Right lobe of liver (tissue), 6 donors: ENCODE data around the gene TTLL10. TPM values are rescaled to one million over a fixed set of nuclear protein-coding genes. Genes with fewer than 3 reads are reported as not detected.
A peak's percentile ranks its signal among the peaks of the same experiment; 100 is the strongest.

Experiments used
- ATAC-seq, 4 donors: fragments of 200-7000 bp; cut with Tn5 transposase; one replicate each; pipeline ENCODE4 v1.9.1; 2020; ENCODE audit warnings: mild to moderate bottlenecking in 4 of 4, moderate library complexity in 4 of 4
- DNase-seq, 3 donors: peaks; one replicate each; pipeline ENCODE4 v3.0.0-alpha.2; 2020
- H3K27ac ChIP-seq, 3 donors: fragments of 200-600 bp; one replicate each; pipeline ENCODE4 v1.8.0; 2022
- H3K27me3 ChIP-seq, 2 donors: fragments of 200-600 bp; one replicate each; pipeline ENCODE4 v1.8.0; 2022
- H3K36me3 ChIP-seq, 4 donors: fragments of 200-600 bp; sonication (generic) in 1 of 4; one replicate each; pipeline versions ENCODE4 v1.5.1 to v1.8.0; 2017 to 2022; ENCODE audit warnings: control low read depth in 1 of 4
- H3K4me1 ChIP-seq, 4 donors: fragments of 200-600 bp; sonication (generic) in 1 of 4; one replicate each; pipeline versions ENCODE4 v1.5.1 to v1.8.0; 2017 to 2022; ENCODE audit warnings: control low read depth in 1 of 4
- H3K4me3 ChIP-seq, 3 donors: fragments of 200-600 bp; one replicate each; pipeline ENCODE4 v1.8.0; 2022
- H3K9me3 ChIP-seq, 4 donors: fragments of 200-600 bp; sonication (generic) in 1 of 4; one replicate each; pipeline versions ENCODE4 v1.5.1 to v1.8.0; 2017 to 2022; ENCODE audit warnings: control low read depth in 1 of 4
- CTCF ChIP-seq, 4 donors: fragments of 200-600 bp in 3 of 4; fragments of 450-650 bp in 1 of 4; IDR thresholded peaks; one replicate each; pipeline versions ENCODE4 v1.5.1 to v1.8.0; 2016 to 2022; ENCODE audit warnings: antibody characterized with exemption in 4 of 4, mild to moderate bottlenecking in 2 of 4
- POLR2A ChIP-seq: fragments of 450-650 bp; IDR thresholded peaks from one replicate; pipeline ENCODE4 v1.6.1; 2017; ENCODE audit warnings: antibody characterized with exemption, mild to moderate bottlenecking
- WGBS: methylation state at CpG from one replicate; pipeline ENCODE4 v1.1.6; 2018; ENCODE audit warnings: low coverage, low lambda C conversion rate; ENCODE audit not compliant: insufficient coverage; ENCODE audit errors: missing lambda C conversion rate; 5-methylcytosine and 5-hydroxymethylcytosine counted together
- intact Hi-C, 2 donors: fragments of 100-400 bp; cut with DNase I; formaldehyde crosslinking; loops; one replicate each; pipeline versions ENCODE4 v1.11.2 to v1.14.1; 2022
- total RNA-seq, 6 experiments: library from RNA; depleted of rRNA in 2 of 6; stranded (reverse); fragments of >200 nt in 2 of 6; fragmentation: NEBNext Ultra II Directional in 3 of 6; extraction: Animal tissue kit (Norgen Biotek cat#: 25700) in 3 of 6; gene quantifications; one replicate each; pipeline versions ENCODE4 v1.1.0 to v1.2.4, GENCODE V29; 2016 to 2023
- donor health status: DM: no; HTN: yes; CAD: no.
- donor health status: DM: no; HTN: no; CAD: no.
- donor health status: DM: no; HTN: no; CAD: no.
- donor health status: DM: no; HTN: yes; CAD: no.
- donor health status: DM: no; HTN: yes; CAD: no.

The TTLL10 gene
- total RNA-seq, 6 experiments from 2014 or later = not detected

DNA sequence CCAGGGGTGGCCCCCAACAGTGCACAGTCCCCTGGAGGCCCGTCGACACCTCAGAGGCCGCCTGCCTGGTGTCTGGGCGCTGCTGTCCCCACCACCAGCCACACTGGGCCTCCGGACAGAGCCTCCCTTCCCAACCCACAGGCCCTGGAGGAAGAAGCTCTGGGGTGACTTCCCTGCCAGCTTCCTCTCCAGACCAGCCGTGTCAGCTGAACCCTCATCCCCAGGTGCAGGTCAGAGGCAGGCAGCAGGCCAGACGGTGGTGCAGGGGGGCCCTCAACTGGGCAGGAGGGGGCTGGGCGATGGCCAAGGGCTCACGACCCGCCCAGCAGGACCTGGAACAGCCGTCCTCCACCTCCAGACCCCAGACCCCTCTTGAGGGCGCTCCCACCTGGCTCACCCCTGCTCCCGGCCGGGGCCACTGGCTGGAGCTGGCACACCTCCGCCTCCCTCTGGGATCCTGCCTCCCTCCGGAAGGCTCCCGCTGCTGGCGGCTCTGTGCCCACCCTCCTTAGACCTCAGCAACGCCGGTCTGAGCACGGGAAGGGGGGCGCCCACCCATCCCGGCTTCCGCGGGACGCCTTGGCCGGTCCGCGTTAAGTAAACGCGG lies 32.2 kb downstream of the TTLL10 start:
- Histone ChIP-seq H3K27me3 (peaks cover 0 to 15% of the 10 kb centered on the region in 2 donors), H3K36me3 (no peaks in the 10 kb centered on the region), H3K4me1 (peaks cover 0 to 8% (median 0%) of the 10 kb centered on the region in 4 donors), H3K4me3 (no peak overlapping the region), H3K9me3 (no peaks in the 10 kb centered on the region), H3K27ac (no peak overlapping the region)
- intact Hi-C loops = no loop called here
- TF ChIP-seq POLR2A (no peak), CTCF (IDR thresholded peaks at IDR 0.05) (no peak)
- DNase-seq (peak in 2 of 3 donors; percentile 25 to 54), ATAC-seq (no peak)
- 0% methylated on average over 5 of the region's 31 CpGs for WGBS

GRCh38 chr1:1206376-1206965 lies 32.8 kb downstream of the TTLL10 start, which contains the start of gene TNFRSF18:
TSS of gene TNFRSF18 (minus strand) at chr1:1206592. CDS start at chr1:1206571, 21 bp downstream.
- H3K27me3 ChIP-seq = peaks cover 0 to 15% of the 10 kb centered on the region in 2 donors
- peak; percentile 33 to 46 (median 38) for ATAC-seq
- H3K27ac ChIP-seq = no peak within 1 kb of the TSS
- TF ChIP-seq CTCF (IDR thresholded peaks at IDR 0.05) = no peak
- TF ChIP-seq POLR2A = no peak
- WGBS = 0% methylated on average over 17 of the region's 49 CpGs
- intact Hi-C loops = no loop called here
- H3K4me3 ChIP-seq = no peak within 1 kb of the TSS
- DNase-seq = peak in 2 of 3 donors; percentile 32 to 52
- no peaks in the 10 kb centered on the region for H3K36me3 ChIP-seq
- H3K4me1 ChIP-seq = peaks cover 0 to 6% (median 0%) of the 10 kb centered on the region in 4 donors
- no peaks in the 10 kb centered on the region for H3K9me3 ChIP-seq

DNA sequence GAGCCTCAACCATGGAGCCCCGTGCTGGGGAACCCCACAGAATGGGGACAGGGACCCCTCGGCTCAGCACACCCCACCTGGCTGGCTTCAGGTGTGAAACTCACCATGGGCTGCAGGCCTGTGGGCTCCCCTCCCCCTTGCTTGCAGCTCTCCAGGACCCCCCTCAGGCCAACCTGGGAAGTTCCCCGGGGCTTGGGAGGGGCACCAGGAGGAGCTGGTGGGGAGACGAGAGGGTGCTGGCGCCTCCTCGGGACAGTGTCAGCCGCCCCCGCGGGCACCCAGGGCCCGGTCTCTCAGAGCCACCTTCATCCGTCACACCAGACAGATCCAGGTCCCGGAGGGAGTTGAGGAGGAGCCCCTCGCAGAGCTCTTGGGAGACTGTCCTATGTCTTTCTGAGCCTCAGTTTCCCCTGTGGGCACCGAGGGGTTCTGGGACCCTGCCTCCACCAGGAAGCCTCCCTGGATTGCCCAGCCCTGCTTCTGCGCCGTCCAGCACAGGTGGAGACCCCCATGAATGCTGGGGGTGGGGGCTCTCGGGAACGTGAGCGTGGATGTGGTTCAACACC lies 33.4 kb downstream of the TTLL10 start:
- intact Hi-C loops = no loop called here
- Histone ChIP-seq H3K4me1 (peaks cover 0 to 5% (median 0%) of the 10 kb centered on the region in 4 donors), H3K36me3 (no peaks in the 10 kb centered on the region), H3K27me3 (peaks cover 0 to 15% of the 10 kb centered on the region in 2 donors), H3K9me3 (no peaks in the 10 kb centered on the region), H3K4me3 (no peak overlapping the region), H3K27ac (no peak overlapping the region)
- TF ChIP-seq CTCF (IDR thresholded peaks at IDR 0.05) = no peak
- no peak for TF ChIP-seq POLR2A
- no CpG with 5 or more reads among the region's 19 CpGs for WGBS
- DNase-seq (peak in 2 of 3 donors; percentile 17 to 43), ATAC-seq (no peak)

DNA sequence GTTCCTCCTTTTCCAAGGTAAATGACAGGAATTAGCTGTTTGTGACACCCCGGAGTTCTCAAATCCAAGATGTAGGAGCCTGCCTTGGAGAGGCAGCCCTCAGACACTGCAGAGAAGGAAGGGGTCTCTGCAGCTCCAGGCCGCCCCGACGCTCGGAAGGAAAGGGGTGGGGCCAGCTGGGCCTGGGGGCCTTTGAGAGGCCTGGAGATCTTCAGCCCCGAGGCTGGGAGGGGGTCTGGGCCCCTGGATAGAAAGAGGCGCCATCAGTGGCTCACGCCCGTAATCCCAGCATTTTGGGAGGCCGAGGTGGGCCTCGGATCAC lies 33.9 kb downstream of the TTLL10 start:
- no peaks in the 10 kb centered on the region for H3K9me3 ChIP-seq
- 61% methylated on average over 11 of the region's 11 CpGs for WGBS
- peaks cover 0 to 5% (median 0%) of the 10 kb centered on the region in 4 donors for H3K4me1 ChIP-seq
- H3K27ac ChIP-seq = no peak overlapping the region
- no peak overlapping the region for H3K4me3 ChIP-seq
- peaks cover 0 to 15% of the 10 kb centered on the region in 2 donors for H3K27me3 ChIP-seq
- TF ChIP-seq CTCF (IDR thresholded peaks at IDR 0.05) = no peak
- TF ChIP-seq POLR2A = no peak
- intact Hi-C loops = no loop called here
- no peak for ATAC-seq
- DNase-seq = no peak
- H3K36me3 ChIP-seq = no peaks in the 10 kb centered on the region
